ENCODE measurements around the gene AFAP1L1.
"Not testable (repeated sequence)": the region's sequence is repeated elsewhere in the genome, so short reads cannot be mapped to it uniquely, and the experiment has no call there.

AFAP1L1 gene

DNA sequence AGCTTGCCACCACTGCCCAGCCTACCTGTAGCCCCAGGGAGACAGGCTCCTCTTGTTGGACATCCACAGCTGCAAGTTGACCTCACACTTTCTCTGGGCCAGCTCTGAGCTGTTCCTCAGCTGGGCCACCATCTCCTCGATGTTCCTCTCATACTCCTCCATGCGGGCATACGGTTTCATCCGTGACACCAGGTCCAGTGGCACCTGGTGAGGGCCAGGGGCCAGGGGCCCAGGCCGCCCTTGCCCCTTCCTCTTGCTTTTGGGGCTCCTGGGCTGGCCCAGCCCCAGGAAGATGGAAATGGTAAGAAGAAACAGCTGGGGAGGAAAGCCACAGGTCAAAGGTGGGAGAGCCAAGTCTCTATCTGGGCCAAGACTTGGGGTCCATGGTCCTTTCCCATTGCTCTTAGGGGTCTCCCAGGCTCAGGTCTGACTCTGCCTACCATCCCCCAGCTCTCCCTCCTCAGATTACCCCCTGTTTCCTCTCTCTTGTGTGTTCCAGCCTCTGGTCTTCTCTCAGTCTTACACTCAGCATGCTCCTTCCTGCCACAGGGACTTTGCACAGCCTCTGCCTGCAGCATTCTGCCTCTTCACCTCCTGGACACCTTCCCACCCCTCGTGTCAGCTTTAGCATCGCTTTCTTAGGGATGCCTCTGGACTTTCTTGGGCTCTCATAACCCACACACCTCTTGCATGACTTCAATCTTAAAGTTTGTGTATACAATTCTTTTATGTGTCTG, 105.2 kb downstream of the AFAP1L1 start:
- no peak for DNase-seq

DNA sequence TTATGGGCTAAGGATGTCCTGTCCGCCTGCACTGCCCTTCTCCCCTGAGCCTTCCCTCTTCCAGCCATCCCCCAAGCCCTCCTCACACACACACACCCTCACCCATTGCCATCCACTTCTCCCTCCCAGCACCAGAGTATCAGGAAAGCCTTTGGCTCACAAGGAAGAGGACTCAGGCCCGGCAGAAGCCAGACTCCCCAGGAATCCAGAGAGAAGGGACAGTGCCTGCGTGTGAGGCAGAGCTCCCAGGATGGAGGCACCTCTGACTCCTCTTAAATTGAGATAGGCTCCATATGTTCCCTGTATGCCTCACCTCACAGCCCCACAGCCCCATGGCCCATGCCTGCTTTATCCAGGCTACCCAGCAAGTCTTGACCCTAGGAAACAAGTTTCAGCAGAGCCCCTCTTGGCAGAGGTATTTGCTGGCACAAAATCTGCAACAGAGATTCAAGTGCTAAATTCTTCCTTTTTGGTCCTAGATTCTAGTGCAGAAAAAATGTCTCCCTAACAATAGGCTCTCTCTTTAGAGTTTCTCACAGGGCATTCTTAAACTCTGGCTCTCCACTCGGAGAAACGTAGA, 106.7 kb downstream of the AFAP1L1 start:
- DNase-seq = no peak

DNA sequence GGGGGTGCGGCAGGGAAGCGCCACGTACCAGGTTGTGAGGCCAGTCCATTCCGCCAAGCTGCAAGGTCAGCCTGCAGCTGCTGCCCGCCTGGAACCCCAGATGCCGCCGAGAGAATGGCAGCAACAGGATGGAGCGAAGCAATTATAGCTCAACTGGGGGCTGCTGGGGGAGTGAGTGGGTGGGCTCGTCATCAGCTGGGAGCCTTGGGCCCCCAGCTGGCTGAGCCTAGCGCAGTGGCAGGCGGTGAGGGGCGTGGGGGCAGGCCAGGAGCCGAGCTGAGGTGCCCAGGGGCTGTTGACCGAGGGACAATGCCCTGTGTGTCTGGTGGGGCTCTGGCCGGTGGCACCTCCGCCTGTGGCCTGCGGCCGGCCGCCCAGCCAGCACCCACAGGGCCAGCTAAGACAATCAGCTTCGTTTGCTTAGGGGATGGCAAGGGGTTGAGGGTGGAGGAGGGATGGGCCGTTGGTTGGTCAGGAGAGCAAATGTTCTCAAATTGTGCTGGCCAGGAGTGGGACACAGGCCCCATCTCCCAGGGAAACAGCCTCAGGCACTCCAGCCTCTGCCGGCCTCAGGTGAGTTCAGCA, 107.6 kb downstream of the AFAP1L1 start, which contains the start of gene IL17B:
Gene IL17B, minus strand, starts transcription at position 116 of the 585 bp plus-strand sequence. Its CDS starts 67 bp downstream, at position 49.
- DNase-seq = no peak

DNA sequence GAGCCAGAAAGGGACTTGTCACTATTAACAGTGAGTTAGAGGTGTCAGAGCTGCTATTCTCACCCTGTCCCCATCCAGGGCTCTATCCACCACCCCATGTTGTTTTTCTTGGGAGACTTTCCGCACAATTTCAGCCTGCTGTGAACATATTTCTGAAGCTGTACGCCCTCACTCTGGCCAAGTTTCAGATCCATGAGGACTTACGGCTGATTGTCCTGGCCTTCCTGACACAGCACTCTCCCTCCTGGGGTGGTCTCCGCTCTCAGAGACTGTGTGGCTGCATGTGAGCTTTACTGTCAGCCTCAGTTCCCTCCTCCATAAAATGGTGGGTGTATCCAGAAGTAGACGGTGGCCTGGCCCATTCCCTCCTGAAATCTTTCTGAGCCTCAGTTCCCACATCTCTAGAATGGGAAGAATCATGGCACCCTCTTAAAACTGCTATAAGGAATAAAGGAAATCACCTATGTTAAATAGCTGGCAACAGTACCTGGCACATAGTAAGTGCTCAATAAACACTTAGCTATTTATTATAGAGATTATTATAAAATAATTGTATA, 108.2 kb downstream of the AFAP1L1 start:
- DNase-seq = no peak

DNA sequence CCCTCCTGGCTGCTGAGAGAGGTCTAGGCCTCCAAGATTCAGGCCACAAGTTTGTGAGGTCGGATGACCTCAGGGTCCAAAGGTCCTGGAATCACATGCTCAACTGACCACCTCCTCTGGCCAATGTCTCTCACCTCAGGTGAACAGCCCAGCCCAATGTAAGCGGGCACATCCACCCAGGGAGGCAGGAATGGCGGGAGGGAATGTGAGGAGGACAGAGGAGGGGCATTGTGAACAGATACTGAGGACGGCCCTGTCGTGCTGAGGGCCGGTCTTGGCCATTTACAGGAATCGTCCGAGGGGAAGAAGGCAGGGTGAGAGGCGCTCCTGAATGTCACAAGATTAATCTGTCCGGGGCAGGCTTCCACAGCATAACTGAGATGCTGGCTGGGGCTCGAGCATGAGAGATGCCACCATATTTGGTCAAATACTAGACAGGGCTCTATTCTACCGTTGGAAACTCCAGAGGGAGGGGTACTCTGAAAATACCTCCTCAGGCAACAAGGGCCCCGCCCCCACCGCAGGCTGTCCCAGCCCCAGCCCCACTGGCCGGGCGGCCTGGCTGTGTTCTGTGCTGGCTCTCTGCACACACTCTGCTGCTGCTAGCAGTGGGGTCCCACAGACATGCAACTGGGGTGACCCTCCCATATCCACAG, 108.9 kb downstream of the AFAP1L1 start:
- DNase-seq = no peak

DNA sequence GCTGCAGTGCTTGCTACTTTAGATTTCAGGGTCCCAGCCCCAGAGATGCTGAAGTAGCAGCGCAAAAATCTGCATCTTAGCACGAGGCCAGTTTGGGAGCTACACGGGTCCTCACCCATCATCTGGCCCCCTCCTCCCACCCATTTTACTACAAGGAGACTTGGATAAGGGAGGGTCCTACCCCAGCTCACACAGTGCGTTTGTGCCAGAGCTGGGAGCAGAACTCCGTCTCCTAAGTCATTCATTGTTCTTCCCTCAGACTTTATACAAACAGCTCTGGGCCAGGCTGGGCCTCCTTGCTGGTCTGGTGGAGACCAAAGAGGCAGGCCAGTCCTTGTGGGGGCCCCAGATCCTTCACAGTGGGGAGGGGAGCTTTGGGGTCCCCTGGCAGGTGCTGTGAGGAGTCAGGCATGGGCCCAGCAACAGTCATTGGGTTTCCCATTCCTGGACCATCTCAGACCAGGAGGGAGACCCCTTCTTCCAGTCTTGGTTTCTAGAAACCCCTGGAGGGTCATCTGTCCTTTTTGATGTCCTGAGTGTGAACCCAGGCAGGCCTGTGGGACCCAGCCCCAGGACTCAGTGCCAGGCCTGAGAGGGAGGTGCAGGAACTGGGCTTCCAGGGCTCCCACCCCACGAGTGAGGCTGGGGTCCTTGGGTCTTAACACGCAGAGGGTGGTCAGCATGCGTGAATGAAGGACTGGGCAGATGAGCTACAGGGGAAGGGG, 109.8 kb downstream of the AFAP1L1 start:
- no peak for DNase-seq

DNA sequence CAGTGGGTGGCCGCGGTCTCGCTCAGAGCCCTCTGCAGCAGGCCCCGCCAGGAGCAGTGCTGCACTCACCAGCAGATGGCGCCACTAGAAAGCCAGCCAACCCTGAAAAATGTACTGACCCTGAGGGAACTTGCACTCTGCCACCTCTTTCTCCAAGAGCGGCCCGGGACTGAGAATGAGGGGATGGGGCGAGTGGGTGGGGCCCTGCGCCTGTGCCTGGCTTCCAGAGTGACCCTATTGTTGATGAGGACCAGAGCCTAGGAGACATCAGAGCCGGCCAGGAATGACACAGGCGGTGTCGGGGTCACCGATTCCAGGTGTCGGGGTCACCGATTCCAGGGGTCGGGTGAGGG, 110.3 kb downstream of the AFAP1L1 start:
- DNase-seq = peak; percentile 30

DNA sequence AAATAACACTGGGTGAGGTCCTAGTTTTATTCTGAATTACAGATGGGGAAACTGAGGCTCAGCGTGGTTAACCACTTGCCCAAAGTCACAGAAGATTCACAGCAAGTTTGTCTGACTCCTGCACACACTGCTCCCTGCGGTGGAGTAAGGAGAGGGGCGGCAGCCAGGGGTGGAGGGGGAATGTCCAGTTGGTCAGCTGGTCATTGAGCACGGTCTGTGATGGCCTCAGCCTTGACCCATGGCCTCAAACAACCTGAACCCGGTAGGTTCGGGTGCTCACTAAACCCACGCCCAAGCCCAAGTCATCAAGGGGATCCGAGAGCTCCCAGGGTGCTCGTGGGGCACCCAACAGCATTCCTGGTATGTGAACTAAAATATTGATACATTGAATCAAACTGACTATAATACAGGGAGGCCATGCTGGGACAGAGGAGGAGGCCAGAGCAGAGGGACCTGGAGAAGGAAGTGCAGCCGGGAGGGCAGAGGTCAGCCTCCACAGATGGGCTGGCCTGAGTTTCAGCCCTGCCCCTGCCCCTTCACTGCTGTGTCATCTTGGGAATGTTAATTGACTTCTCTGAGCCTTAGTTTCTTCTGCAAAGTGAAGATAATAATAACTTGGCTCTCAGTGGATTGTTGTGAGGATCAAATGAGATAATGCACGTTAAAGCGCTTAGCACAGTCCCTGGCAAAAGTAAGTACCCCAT, 111.0 kb downstream of the AFAP1L1 start:
- no peak for DNase-seq

DNA sequence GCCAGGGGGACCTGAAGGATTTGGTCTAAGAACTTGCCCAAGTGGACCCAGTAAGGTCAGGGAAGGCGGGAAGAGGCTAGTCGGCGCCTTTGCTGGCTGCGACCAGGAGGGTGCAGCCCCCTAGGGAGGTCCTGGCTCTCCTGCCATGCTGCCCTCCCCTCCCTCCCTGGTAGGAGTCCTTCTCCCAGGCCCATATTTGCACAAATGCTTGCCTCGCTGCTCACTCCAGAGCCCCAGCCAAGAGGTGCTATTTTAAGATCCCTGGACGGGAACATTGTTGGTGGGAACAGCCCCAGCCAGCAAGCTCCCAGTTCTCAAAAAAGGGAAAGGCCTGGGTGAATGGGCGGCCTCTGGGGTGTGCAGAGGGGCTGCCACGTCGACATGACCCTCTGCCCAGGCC, 111.7 kb downstream of the AFAP1L1 start:
- no peak for DNase-seq

DNA sequence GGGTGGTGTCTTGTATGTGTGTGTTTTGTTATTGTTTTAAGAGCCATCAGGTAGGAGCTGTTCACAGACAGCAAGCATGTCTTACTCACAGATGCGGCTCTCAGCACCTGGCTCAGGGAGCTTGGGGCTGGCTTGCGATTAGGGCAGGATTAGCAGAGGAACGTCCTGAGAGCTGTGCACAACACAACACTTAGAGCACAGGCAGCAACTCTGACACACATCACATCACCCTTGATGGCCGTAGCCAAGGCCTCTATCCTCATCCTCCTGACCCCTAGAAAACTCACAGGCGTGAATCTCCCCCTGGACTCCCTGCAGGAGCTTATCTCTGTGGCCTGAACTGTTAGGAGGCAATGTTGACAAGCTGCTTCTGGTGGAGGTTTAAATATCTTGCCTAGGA, 114.5 kb downstream of the AFAP1L1 start:
- no peak for DNase-seq

DNA sequence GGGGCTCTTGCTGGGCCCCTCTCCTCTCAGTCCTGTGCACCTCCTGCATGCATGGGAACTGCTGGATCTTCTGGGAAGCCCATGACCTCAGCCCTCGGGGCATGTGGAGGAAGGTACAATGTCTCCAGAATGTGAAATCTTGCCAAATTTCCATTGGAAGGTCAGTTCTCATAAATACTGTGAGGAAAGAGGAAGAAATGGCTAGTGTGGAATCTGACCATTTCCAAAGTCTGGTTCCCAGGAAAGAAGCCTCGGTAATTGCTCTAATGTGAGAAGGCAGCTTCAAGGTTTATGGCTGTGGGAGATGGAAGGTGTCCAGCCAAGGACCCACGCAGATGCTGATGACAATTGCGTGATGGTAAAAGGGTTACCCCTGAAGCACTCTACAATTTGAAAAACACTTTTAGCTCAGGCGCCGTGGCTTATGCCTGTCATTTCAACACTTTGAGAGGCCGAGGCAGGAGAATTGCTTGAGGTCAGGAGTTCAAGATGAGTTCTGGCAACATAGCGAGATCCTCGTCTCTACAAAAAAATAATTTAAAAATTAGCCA, 115.5 kb downstream of the AFAP1L1 start:
- DNase-seq = no peak

DNA sequence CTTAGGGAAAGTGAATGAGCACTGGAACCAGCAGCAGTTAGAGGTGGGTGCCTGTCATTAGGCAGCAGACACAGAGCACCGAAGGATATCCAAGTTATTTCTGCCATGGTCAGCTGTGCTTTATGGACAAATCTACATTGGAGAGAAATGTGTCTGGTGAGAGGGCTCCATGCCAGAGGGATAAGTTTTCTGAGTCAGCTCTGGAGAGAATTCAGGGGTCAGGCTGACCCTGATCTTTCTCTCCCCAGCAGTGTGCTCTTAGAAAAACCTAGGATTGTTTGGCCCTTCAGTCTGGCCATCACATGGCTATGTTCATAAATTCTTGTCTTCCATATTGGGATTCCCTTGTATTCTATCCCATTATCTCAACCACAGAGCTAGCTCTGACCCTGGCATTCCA, 116.3 kb downstream of the AFAP1L1 start:
- no peak for DNase-seq

DNA sequence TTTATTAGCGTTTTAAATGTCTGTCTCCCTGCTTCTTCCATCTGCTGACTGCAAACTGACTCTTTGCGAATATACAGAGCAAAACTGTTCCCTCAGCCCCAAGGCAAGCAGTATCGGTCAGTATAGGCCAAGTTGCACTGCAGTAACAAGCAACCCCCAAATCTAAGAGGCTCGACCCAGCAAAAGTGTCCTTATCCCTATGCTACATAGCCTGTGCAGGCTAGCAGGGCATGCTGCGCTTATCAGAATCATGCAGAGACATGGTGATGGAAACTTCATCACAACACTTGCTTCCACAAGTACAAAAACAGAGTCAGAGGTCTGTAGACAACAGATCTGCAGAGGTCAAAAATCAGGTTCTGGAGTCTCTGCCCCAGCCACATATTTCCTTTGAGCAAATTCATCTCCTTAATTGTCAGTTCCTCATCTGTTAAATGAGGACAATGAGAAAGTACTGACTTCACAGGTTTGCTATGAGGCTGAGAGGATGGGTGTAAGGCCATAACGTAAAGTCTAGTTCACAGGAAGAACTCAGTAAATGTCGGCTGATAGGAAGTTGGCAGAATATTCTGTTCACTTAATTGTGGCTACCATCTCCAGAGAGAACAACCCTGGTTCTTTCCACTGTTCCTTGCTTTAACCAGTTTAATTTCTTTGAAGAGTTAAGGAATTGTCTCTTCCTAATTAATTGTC, 117.0 kb downstream of the AFAP1L1 start:
- DNase-seq = no peak

DNA sequence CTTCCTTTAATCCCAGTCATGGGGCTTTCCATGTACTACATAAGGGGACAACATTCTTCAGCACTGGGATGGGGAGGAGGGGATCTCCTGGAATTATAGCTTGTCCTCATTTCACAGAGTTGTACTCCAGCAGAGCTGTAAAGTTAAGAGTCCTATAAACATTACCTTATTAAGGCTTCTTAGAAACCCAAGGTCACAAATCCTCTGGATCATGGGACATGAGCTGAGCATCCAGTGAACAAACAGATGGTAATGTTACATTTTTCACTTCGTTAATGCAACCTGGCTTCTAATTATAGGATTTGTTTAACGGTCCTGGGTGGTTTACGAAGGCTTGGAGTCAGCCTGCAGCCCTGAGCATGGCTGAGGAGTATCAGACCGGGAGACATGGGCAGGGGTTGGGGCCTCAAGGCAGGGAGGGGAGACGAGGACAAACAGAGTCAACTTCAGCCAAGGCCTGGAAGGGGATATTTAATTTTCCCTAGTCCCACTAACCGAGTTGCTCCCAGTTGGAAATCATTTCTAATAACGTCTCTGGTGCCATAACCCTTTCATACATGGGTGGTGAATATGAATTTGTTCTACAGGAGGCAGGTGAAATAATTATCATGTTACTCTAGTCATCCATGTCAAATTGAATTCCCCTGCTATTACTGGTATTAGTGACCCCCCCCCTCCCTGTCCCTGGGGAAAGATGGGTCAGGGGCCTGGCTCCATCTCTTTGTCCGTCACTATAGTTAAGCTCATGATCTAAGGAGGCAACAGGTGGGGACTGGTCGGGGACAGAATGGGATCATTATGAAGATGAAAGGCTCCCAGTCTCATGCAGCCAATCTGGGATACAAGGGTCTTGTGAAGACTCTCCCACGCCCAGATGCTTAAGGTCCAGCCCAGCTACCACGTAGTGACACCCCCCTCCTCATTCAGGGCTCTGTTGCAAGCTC, 118.2 kb downstream of the AFAP1L1 start:
- DNase-seq = no peak

DNA sequence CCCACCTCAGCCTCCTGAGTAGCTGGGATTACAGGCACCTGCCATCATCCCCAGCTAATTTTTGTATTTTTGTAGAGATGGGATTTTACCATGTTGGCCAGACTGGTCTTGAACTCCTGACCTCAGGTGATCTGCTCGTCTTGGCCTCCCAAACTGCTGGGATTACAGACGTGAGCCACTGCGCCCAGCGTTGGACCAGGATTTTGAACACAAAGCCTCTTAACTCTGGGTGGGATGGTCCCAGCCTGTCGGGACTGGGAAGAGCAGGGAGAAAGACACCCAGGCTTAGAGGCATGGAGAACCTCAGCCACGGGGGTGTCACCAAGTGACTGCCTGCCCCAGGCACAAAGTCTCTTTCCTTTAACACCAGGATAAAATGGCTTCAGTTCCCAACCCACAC, 119.4 kb downstream of the AFAP1L1 start:
- not testable (repeated sequence) for DNase-seq
